HepG2 (cell line): ENCODE measurements around the gene TTC4. TPM values are rescaled to one million over a fixed set of nuclear protein-coding genes. Genes with fewer than 3 reads are reported as not detected.

Source experiments
- ATAC-seq: fragments of 200-7000 bp; cut with Tn5 transposase; 3 replicates; pipeline ENCODE4 v1.9.1; 2020; ENCODE audit warnings: mild to moderate bottlenecking, moderate library complexity
- BruUV-seq: library from RNA; stranded (reverse); fragments of 400-500 nt; replicated peaks from 2 replicates; lab custom pipeline; 2021; lab: Mats Ljungman, UMichigan
- CTCF ChIA-PET: fragments of 300-600 bp; formaldehyde crosslinking; extraction: SDS; loops from one replicate; lab custom pipeline; 2021; ENCODE audit warnings: low total read pairs, inconsistent platforms, low intra/inter-chr PET ratio; lab: Yijun Ruan, JAX
- POLR2A ChIA-PET: fragments of 350-600 bp; sonication (Branson Sonifier 250); formaldehyde crosslinking; loops from one replicate; lab custom pipeline; 2020; ENCODE audit warnings: antibody characterized with exemption, inconsistent platforms; lab: Yijun Ruan, JAX
- DNase-seq: peaks from one replicate; pipeline ENCODE4 v3.0.0-alpha.2; 2015; ENCODE audit warnings: low spot score
- FAIRE-seq: peaks from 3 replicates; lab custom pipeline; 2011; peaks lifted over from hg19 to GRCh38; lab: Jason Lieb, UNC
- H2AFZ ChIP-seq: one replicate; pipeline ENCODE4 v1.6.1; 2011; ENCODE audit warnings: low read length, inconsistent platforms
- H3K27ac ChIP-seq: fragments of 300-600 bp; 3 replicates; pipeline ENCODE4 v1.8.0; 2011; ENCODE audit warnings: mixed run types, mild to moderate bottlenecking, mixed read lengths, low read length, inconsistent platforms; ENCODE audit not compliant: insufficient read depth; ENCODE audit errors: extremely low read length
- H3K27me3 ChIP-seq, 2 experiments: fragments of 200-600 bp in 1 of 2; 2 replicates in 1 of 2; 3 replicates in 1 of 2; pipeline versions ENCODE4 v1.6.0 to v1.8.0; 2011; ENCODE audit warnings: low read length in 2 of 2, mild to moderate bottlenecking in 2 of 2, moderate library complexity in 2 of 2, inconsistent platforms in 1 of 2; ENCODE audit not compliant: insufficient read depth in 2 of 2, control insufficient read depth in 1 of 2
- H3K36me3 ChIP-seq, 2 experiments: fragments of 200-600 bp in 1 of 2; replicated peaks in 1 of 2; 2 replicates in 1 of 2; 3 replicates in 1 of 2; pipeline versions ENCODE4 v1.5.1 to v1.8.0; 2011; ENCODE audit warnings: low read length in 2 of 2, inconsistent platforms in 1 of 2; ENCODE audit not compliant: insufficient read depth in 2 of 2, control insufficient read depth in 1 of 2
- H3K4me1 ChIP-seq: 2 replicates; pipeline ENCODE4 v1.5.1; 2012; ENCODE audit warnings: low read length, inconsistent platforms; ENCODE audit not compliant: insufficient read depth
- H3K4me2 ChIP-seq: 2 replicates; pipeline ENCODE4 v1.6.0; 2011; ENCODE audit warnings: low read depth, low read length, inconsistent platforms
- H3K4me3 ChIP-seq, 3 experiments: fragments of 200-600 bp in 1 of 3; sonication (generic), shearing (Covaris generic) in 1 of 3; replicated peaks in 1 of 3; 2 replicates each; pipeline ENCODE4 v1.5.1; 2011 to 2016; ENCODE audit warnings: low read length in 3 of 3, inconsistent platforms in 2 of 3, low read depth in 2 of 3, mild to moderate bottlenecking in 2 of 3, control low read depth in 1 of 3, mixed read lengths in 1 of 3; ENCODE audit not compliant: insufficient read depth in 1 of 3
- H3K79me2 ChIP-seq: one replicate; pipeline ENCODE4 v1.6.1; 2011; ENCODE audit warnings: low read length, inconsistent platforms; ENCODE audit not compliant: insufficient read depth
- H3K9ac ChIP-seq: 2 replicates; pipeline ENCODE4 v1.6.0; 2011; ENCODE audit warnings: mild to moderate bottlenecking, low read depth, low read length, inconsistent platforms; ENCODE audit not compliant: insufficient read depth
- H3K9me3 ChIP-seq: 2 replicates; pipeline ENCODE4 v1.5.1; 2012; ENCODE audit warnings: mild to moderate bottlenecking, low read length
- H4K20me1 ChIP-seq: 2 replicates; pipeline ENCODE4 v1.6.0; 2011; ENCODE audit warnings: inconsistent platforms, mild to moderate bottlenecking, low read length, moderate library complexity; ENCODE audit not compliant: insufficient read depth
- ESRRA ChIP-seq: sonication (generic); formaldehyde crosslinking; IDR thresholded peaks from 2 replicates; pipeline ENCODE4 v1.5.1; 2020; ENCODE audit warnings: mild to moderate bottlenecking, low read depth, missing genetic modification reagents
- HES4 ChIP-seq: sonication (generic); formaldehyde crosslinking; IDR thresholded peaks from 2 replicates; pipeline ENCODE4 v1.9.0; 2021; ENCODE audit warnings: mild to moderate bottlenecking, missing genetic modification reagents, borderline replicate concordance
- SIX4 ChIP-seq: sonication (generic); formaldehyde crosslinking; IDR thresholded peaks from 2 replicates; pipeline ENCODE4 v1.4.0; 2020; ENCODE audit warnings: missing genetic modification reagents
- SNAPC2 ChIP-seq: sonication (generic); formaldehyde crosslinking; IDR thresholded peaks from 2 replicates; pipeline ENCODE4 v1.8.1; 2022; ENCODE audit warnings: mild to moderate bottlenecking, missing genetic modification reagents
- ZBTB8A ChIP-seq: sonication (generic); formaldehyde crosslinking; IDR thresholded peaks from 2 replicates; pipeline ENCODE4 v1.4.0; 2020; ENCODE audit warnings: mild to moderate bottlenecking, low read depth, missing genetic modification reagents, borderline replicate concordance
- ZNF407 ChIP-seq: sonication (generic); formaldehyde crosslinking; IDR thresholded peaks from one replicate; pipeline ENCODE4 v1.5.1; 2020; ENCODE audit warnings: mild to moderate bottlenecking, missing genetic modification reagents; ENCODE audit errors: not compliant biosample characterization
- ZNF609 ChIP-seq: sonication (generic); formaldehyde crosslinking; IDR thresholded peaks from 2 replicates; pipeline ENCODE4 v1.4.0; 2020; ENCODE audit warnings: mild to moderate bottlenecking, missing genetic modification reagents, borderline replicate concordance
- ZNF639 ChIP-seq: conservative IDR thresholded peaks from 2 replicates; pipeline ENCODE4 v1.6.1; 2018; ENCODE audit warnings: missing genetic modification reagents
- ZNF839 ChIP-seq: sonication (generic); formaldehyde crosslinking; IDR thresholded peaks from 2 replicates; pipeline ENCODE4 v1.4.0; 2020; ENCODE audit warnings: missing genetic modification reagents, mild to moderate bottlenecking, borderline replicate concordance
- in situ Hi-C: cut with HindIII; loops from 2 replicates; pipeline ENCODE4 v1.10.0; 2017; ENCODE audit warnings: low pct_unique_long_range_greater_than_20kb; ENCODE audit not compliant: extremely low pct_ligation_motif_present
- intact Hi-C: fragments of 100-400 bp; cut with micrococcal nuclease; formaldehyde crosslinking; loops from one replicate; pipeline ENCODE4 v1.10.0; 2022; ENCODE audit not compliant: unreplicated experiment
- polyA plus RNA-seq, 8 experiments: library from polyadenylated mRNA; depleted of rRNA in 3 of 8; stranded (reverse) in 7 of 8; unstranded in 1 of 8; fragments of >200 nt; fragmentation: Illumina TruSeq in 4 of 8; extraction: Trizol in 4 of 8; gene quantifications; 2 replicates each; pipeline versions ENCODE4 v1.2.1 to v1.2.3, GENCODE V29; 2011 to 2016; ENCODE audit warnings: low read depth in 4 of 8, missing spikeins in 1 of 8, mixed read lengths in 1 of 8; ENCODE audit not compliant: insufficient read depth in 1 of 8
- total RNA-seq, 5 experiments: library from RNA; depleted of rRNA; stranded (reverse); fragments of >200 nt; fragmentation: Illumina TruSeq; extraction: Trizol; gene quantifications; 2 replicates each; pipeline ENCODE4 v1.2.3, GENCODE V29; 2016; ENCODE audit warnings: low read depth in 1 of 5

TTC4 gene
- total and polyA plus RNA-seq, 2 of the 13 experiments (the other 11 are each of a cell fraction or from before 2014, with no cell fraction given): 13.1 to 24.7 TPM

- TF ChIP-seq ZNF639 (no peak), ZNF407 (CRISPR knock-in tag) (no peak)
These were observed 9.2 kb upstream of the TTC4 start (continued) for GRCh38 chr1:54706419-54706818.

- intact Hi-C loops (no loop called here), in situ Hi-C loops (no loop called here)
- FAIRE-seq (no peak), ATAC-seq (no peak), DNase-seq (no peak)
- no TSS peak for BruUV-seq
- Histone ChIP-seq H3K79me2 (no peaks in the 10 kb centered on the region), H3K4me1 (no peaks in the 10 kb centered on the region), H3K9ac (no peak overlapping the region), H3K27me3 (peaks cover 0 to 18% of the 10 kb centered on the region in 2 experiments; a peak in 1 of 5 replicates), H3K27ac (no peak overlapping the region), H3K4me3 (no peak overlapping the region), H3K4me2 (no peak overlapping the region), H3K9me3 (no peaks in the 10 kb centered on the region), H2AFZ (no peak overlapping the region), H4K20me1 (no peaks in the 10 kb centered on the region), H3K36me3 (no peaks in the 10 kb centered on the region)
- CTCF ChIA-PET: no interaction called here
- POLR2A ChIA-PET: no interaction called here
- no peak for TF ChIP-seq HES4
- no peak for TF ChIP-seq ZNF839 (CRISPR knock-in tag)
- no peak for TF ChIP-seq SIX4 (CRISPR knock-in tag)
- no peak for TF ChIP-seq SNAPC2 (CRISPR knock-in tag)
- TF ChIP-seq ZNF609 (CRISPR knock-in tag): no peak
- TF ChIP-seq ZBTB8A (CRISPR knock-in tag): no peak
- TF ChIP-seq ESRRA (CRISPR knock-in tag): no peak
These were observed 7.3 kb upstream of the TTC4 start for GRCh38 chr1:54708385-54708784.
